ENCODE data around the gene MRPS23.

- TF ChIP-seq CTCF (IDR thresholded peaks at IDR 0.05 in 8 of 11, conservative IDR thresholded peaks at IDR 0.05 in 3 of 11): no peak
- TF ChIP-seq POLR2A (IDR thresholded peaks at IDR 0.05): no peak
- no peak for TF ChIP-seq POLR2AphosphoS5 (IDR thresholded peaks at IDR 0.05)
These were observed 14.4 kb upstream of the MRPS23 start for GRCh38 chr17:57864273-57864672.
